WTC11 (cell line): ENCODE results near the gene EXOC4. TPM values are rescaled to one million over a fixed set of nuclear protein-coding genes. Genes with fewer than 3 reads are reported as not detected.

Experiments used
- ATAC-seq: fragments of 200-7000 bp; cut with Tn5 transposase; 2 replicates; pipeline ENCODE4 v1.10.0; 2021; ENCODE audit warnings: mild to moderate bottlenecking, moderate library complexity
- CTCF ChIA-PET: fragments of 300-600 bp; sonication (Branson Sonifier 250); formaldehyde crosslinking; loops from one replicate; lab custom pipeline; 2021; ENCODE audit warnings: antibody characterized with exemption; lab: Charles Lee
- POLR2A ChIA-PET: fragments of 350-600 bp; sonication (Branson Sonifier 250); formaldehyde crosslinking; loops from one replicate; lab custom pipeline; 2021; ENCODE audit warnings: antibody characterized with exemption; lab: Charles Lee
- DNase-seq: peaks from one replicate; pipeline ENCODE4 v3.0.0; 2021; ENCODE audit warnings: low spot score
- H3K27ac Mint-ChIP-seq: 2 replicates; pipeline ENCODE4 v1.8.0; 2021; ENCODE audit warnings: mixed read lengths
- H3K27me3 Mint-ChIP-seq: 2 replicates; pipeline ENCODE4 v1.8.0; 2021; ENCODE audit warnings: low read depth, mild to moderate bottlenecking, moderate library complexity, mixed read lengths
- H3K36me3 Mint-ChIP-seq: 2 replicates; pipeline ENCODE4 v1.8.0; 2021; ENCODE audit warnings: mixed read lengths
- H3K4me1 Mint-ChIP-seq: 2 replicates; pipeline ENCODE4 v1.8.0; 2022; ENCODE audit warnings: mixed read lengths
- H3K4me3 Mint-ChIP-seq: 2 replicates; pipeline ENCODE4 v1.8.0; 2021; ENCODE audit warnings: mild to moderate bottlenecking, moderate library complexity, mixed read lengths
- H3K9me3 Mint-ChIP-seq: 2 replicates; pipeline ENCODE4 v1.8.0; 2021; ENCODE audit warnings: mixed read lengths
- ATF1 ChIP-seq: sonication (generic); formaldehyde crosslinking; IDR thresholded peaks from 2 replicates; pipeline ENCODE4 v1.8.1; 2023; ENCODE audit warnings: mild to moderate bottlenecking, moderate library complexity, missing genetic modification reagents
- CREB1 ChIP-seq: sonication (generic); formaldehyde crosslinking; IDR thresholded peaks from 2 replicates; pipeline ENCODE4 v1.8.0; 2023; ENCODE audit warnings: mild to moderate bottlenecking, missing genetic modification reagents
- E2F1 ChIP-seq: sonication (generic); formaldehyde crosslinking; IDR thresholded peaks from 2 replicates; pipeline ENCODE4 v1.8.0; 2022; ENCODE audit warnings: mild to moderate bottlenecking, missing genetic modification reagents
- ELF4 ChIP-seq: sonication (generic); formaldehyde crosslinking; IDR thresholded peaks from 2 replicates; pipeline ENCODE4 v1.8.1; 2022; ENCODE audit warnings: low read depth, mild to moderate bottlenecking, moderate library complexity, missing genetic modification reagents
- EMX1 ChIP-seq: fragments of 250-450 bp; sonication (Bioruptor Pico); IDR thresholded peaks from 2 replicates; pipeline ENCODE4 v1.8.0; 2021; ENCODE audit warnings: mild to moderate bottlenecking
- ERG ChIP-seq: fragments of 250-450 bp; sonication (Bioruptor Pico); IDR thresholded peaks from 2 replicates; pipeline ENCODE4 v1.8.0; 2021; ENCODE audit warnings: mild to moderate bottlenecking
- FOXJ3 ChIP-seq: sonication (generic); formaldehyde crosslinking; IDR thresholded peaks from 2 replicates; pipeline ENCODE4 v1.9.0; 2021; ENCODE audit warnings: missing genetic modification reagents, mild to moderate bottlenecking, borderline replicate concordance
- GABPB1 ChIP-seq: sonication (generic); formaldehyde crosslinking; IDR thresholded peaks from 2 replicates; pipeline ENCODE4 v1.8.1; 2023; ENCODE audit warnings: mild to moderate bottlenecking, missing genetic modification reagents
- GRHL2 ChIP-seq: fragments of 250-450 bp; sonication (Bioruptor Pico); IDR thresholded peaks from 2 replicates; pipeline ENCODE4 v1.8.0; 2022; ENCODE audit warnings: mild to moderate bottlenecking, moderate library complexity; ENCODE audit not compliant: insufficient replicate concordance, severe bottlenecking
- HMGA2 ChIP-seq: fragments of 250-450 bp; sonication (Bioruptor Pico); IDR thresholded peaks from 2 replicates; pipeline ENCODE4 v1.4.0; 2021; ENCODE audit warnings: mild to moderate bottlenecking, moderate library complexity
- MAX ChIP-seq: sonication (generic); formaldehyde crosslinking; IDR thresholded peaks from 2 replicates; pipeline ENCODE4 v1.8.0; 2022; ENCODE audit warnings: mild to moderate bottlenecking, missing genetic modification reagents
- NFATC4 ChIP-seq: fragments of 250-450 bp; sonication (Bioruptor Pico); IDR thresholded peaks from 2 replicates; pipeline ENCODE4 v1.9.0; 2021; ENCODE audit warnings: mild to moderate bottlenecking
- NR1H2 ChIP-seq: sonication (generic); formaldehyde crosslinking; IDR thresholded peaks from 2 replicates; pipeline ENCODE4 v1.9.0; 2021; ENCODE audit warnings: mild to moderate bottlenecking, moderate library complexity, missing genetic modification reagents
- PRRX2 ChIP-seq: fragments of 250-450 bp; sonication (Bioruptor Pico); IDR thresholded peaks from 2 replicates; pipeline ENCODE4 v1.8.0; 2021; ENCODE audit warnings: mild to moderate bottlenecking
- SMAD3 ChIP-seq: sonication (generic); formaldehyde crosslinking; IDR thresholded peaks from 2 replicates; pipeline ENCODE4 v1.8.0; 2022; ENCODE audit warnings: missing genetic modification reagents, mild to moderate bottlenecking, borderline replicate concordance
- SOX15 ChIP-seq: fragments of 250-450 bp; sonication (Bioruptor Pico); IDR thresholded peaks from 2 replicates; pipeline ENCODE4 v1.9.0; 2021; ENCODE audit warnings: mild to moderate bottlenecking
- SP1 ChIP-seq: sonication (generic); formaldehyde crosslinking; conservative IDR thresholded peaks from 2 replicates; pipeline ENCODE4 v1.8.1; 2022; ENCODE audit warnings: missing genetic modification reagents
- STAT6 ChIP-seq: sonication (generic); formaldehyde crosslinking; conservative IDR thresholded peaks from 2 replicates; pipeline ENCODE4 v1.8.1; 2023; ENCODE audit warnings: mild to moderate bottlenecking, low read depth, missing genetic modification reagents, moderate library complexity
- TEAD4 ChIP-seq: sonication (generic); formaldehyde crosslinking; IDR thresholded peaks from 2 replicates; pipeline ENCODE4 v1.8.0; 2022; ENCODE audit warnings: mild to moderate bottlenecking, missing genetic modification reagents
- TP53 ChIP-seq: sonication (generic); formaldehyde crosslinking; IDR thresholded peaks from 2 replicates; pipeline ENCODE4 v1.8.1; 2023; ENCODE audit warnings: mild to moderate bottlenecking, missing genetic modification reagents
- USF1 ChIP-seq: sonication (generic); formaldehyde crosslinking; IDR thresholded peaks from 2 replicates; pipeline ENCODE4 v1.8.0; 2022; ENCODE audit warnings: mild to moderate bottlenecking, missing genetic modification reagents
- USF2 ChIP-seq: sonication (generic); formaldehyde crosslinking; IDR thresholded peaks from 2 replicates; pipeline ENCODE4 v1.8.1; 2023; ENCODE audit warnings: mild to moderate bottlenecking, missing genetic modification reagents, moderate library complexity
- ZBTB21 ChIP-seq: sonication (generic); formaldehyde crosslinking; IDR thresholded peaks from 2 replicates; pipeline ENCODE4 v1.8.1; 2023; ENCODE audit warnings: mild to moderate bottlenecking, missing genetic modification reagents, borderline replicate concordance
- ZMAT4 ChIP-seq: fragments of 250-450 bp; sonication (Bioruptor Pico); IDR thresholded peaks from 2 replicates; pipeline ENCODE4 v1.9.0; 2021; ENCODE audit warnings: mild to moderate bottlenecking
- ZNF263 ChIP-seq: sonication (generic); formaldehyde crosslinking; IDR thresholded peaks from 2 replicates; pipeline ENCODE4 v1.8.1; 2022; ENCODE audit warnings: low read depth, mild to moderate bottlenecking, moderate library complexity, missing genetic modification reagents
- total RNA-seq: library from RNA; stranded (reverse); gene quantifications from 3 replicates; pipeline ENCODE4 v1.2.3, GENCODE V29; 2021

The EXOC4 gene
- total RNA-seq, 1 experiment from 2014 or later = 62.0 TPM

- Mint-ChIP-seq H3K27me3 (no peaks in the 10 kb centered on the region), H3K9me3 (peaks cover 19% of the 10 kb centered on the region), H3K36me3 (peaks cover 22% of the 10 kb centered on the region), H3K4me3 (no peak overlapping the region), H3K27ac (no peak overlapping the region), H3K4me1 (peaks cover 50% of the 10 kb centered on the region)
- no peak for TF ChIP-seq ZNF263 (CRISPR knock-in tag)
- TF ChIP-seq PRRX2 (CRISPR knock-in tag) = no peak
- no peak for TF ChIP-seq ZBTB21 (CRISPR knock-in tag)
- TF ChIP-seq SP1 (CRISPR knock-in tag) = no peak
- no peak for TF ChIP-seq USF2
- no peak for TF ChIP-seq ATF1 (CRISPR knock-in tag)
- no peak for TF ChIP-seq NR1H2 (CRISPR knock-in tag)
- TF ChIP-seq ERG (CRISPR knock-in tag) = no peak
- POLR2A ChIA-PET = no interaction called here
- DNase-seq = no peak
- CTCF ChIA-PET = no interaction called here
- no peak for ATAC-seq
Observed at GRCh38 chr7:133428876-133429275, 176.0 kb downstream of the EXOC4 start.

- Mint-ChIP-seq H3K27ac (no peak overlapping the region), H3K4me1 (peaks cover 55% of the 10 kb centered on the region), H3K4me3 (no peak overlapping the region), H3K27me3 (no peaks in the 10 kb centered on the region)
- POLR2A ChIA-PET = no interaction called here
- CTCF ChIA-PET = no interaction called here
- TF ChIP-seq ZNF263 (CRISPR knock-in tag) (no peak), PRRX2 (CRISPR knock-in tag) (no peak), TP53 (CRISPR knock-in tag) (no peak), EMX1 (CRISPR knock-in tag) (no peak), ELF4 (no peak), GRHL2 (CRISPR knock-in tag) (no peak), SOX15 (CRISPR knock-in tag) (no peak)
- TF ChIP-seq, all 79 proteins: peak for 0
- no peak for DNase-seq
- peaks cover 15% of the 10 kb centered on the region for H3K9me3 Mint-ChIP-seq
- no peak for ATAC-seq
- H3K36me3 Mint-ChIP-seq = peaks cover 18% of the 10 kb centered on the region
Observed at GRCh38 chr7:133429371-133429770, 176.5 kb downstream of the EXOC4 start.

GRCh38 chr7:133431134-133431724, 178.4 kb downstream of the EXOC4 start:
- H3K27me3 Mint-ChIP-seq = no peaks in the 10 kb centered on the region
- POLR2A ChIA-PET = no interaction called here
- CTCF ChIA-PET = no interaction called here
- no peak for DNase-seq
- no peak overlapping the region for H3K27ac Mint-ChIP-seq
- no peak for ATAC-seq
- peaks cover 56% of the 10 kb centered on the region for H3K4me1 Mint-ChIP-seq
- H3K4me3 Mint-ChIP-seq = no peak overlapping the region
- TF ChIP-seq CREB1 (CRISPR knock-in tag) (no peak), GABPB1 (no peak), ZMAT4 (CRISPR knock-in tag) (no peak), E2F1 (CRISPR knock-in tag) (no peak), FOXJ3 (no peak), NFATC4 (no peak), ZNF263 (CRISPR knock-in tag) (no peak), SMAD3 (no peak), HMGA2 (CRISPR knock-in tag) (no peak), EMX1 (CRISPR knock-in tag) (no peak), TEAD4 (CRISPR knock-in tag) (no peak), STAT6 (no peak), NR1H2 (CRISPR knock-in tag) (no peak), PRRX2 (CRISPR knock-in tag) (no peak), USF1 (CRISPR knock-in tag) (no peak), ATF1 (CRISPR knock-in tag) (no peak), MAX (no peak)
- H3K36me3 Mint-ChIP-seq = peaks cover 3% of the 10 kb centered on the region; the same call in 1 of the 2 replicates
- H3K9me3 Mint-ChIP-seq = peaks cover 4% of the 10 kb centered on the region; the same call in 1 of the 2 replicates
